Measurements from ENCODE around the gene GNAZ.

GRCh38 chr22:23137905-23138561 lies 67.7 kb downstream of the GNAZ start:
- TF ChIP-seq CTCF (IDR thresholded peaks at IDR 0.05) (no peak), POLR2A (IDR thresholded peaks at IDR 0.05) (no peak)
